Neuronal stem cell (in vitro differentiated cells): ENCODE results near the gene GOPC.

Experiments used
- DNase-seq: peaks from one replicate; pipeline ENCODE4 v3.0.0-alpha.2; 2013; ENCODE audit warnings: low spot score
- H2AFZ ChIP-seq: one replicate; pipeline ENCODE4 v1.6.1; 2013; ENCODE audit warnings: mild to moderate bottlenecking, low read length, inconsistent platforms
- H2AK5ac ChIP-seq: 2 replicates; pipeline ENCODE4 v1.6.1; 2013; ENCODE audit warnings: low read depth, mild to moderate bottlenecking, inconsistent platforms, low read length, moderate library complexity, mixed read lengths
- H2BK120ac ChIP-seq: 2 replicates; pipeline ENCODE4 v1.6.1; 2013; ENCODE audit warnings: low read depth, mild to moderate bottlenecking, inconsistent platforms, low read length, moderate library complexity, mixed read lengths
- H2BK12ac ChIP-seq: one replicate; pipeline ENCODE4 v1.6.1; 2013; ENCODE audit warnings: low read length, inconsistent platforms
- H2BK15ac ChIP-seq: 2 replicates; pipeline ENCODE4 v1.6.1; 2013; ENCODE audit warnings: mild to moderate bottlenecking, low read length, inconsistent platforms, mixed read lengths
- H2BK5ac ChIP-seq: one replicate; pipeline ENCODE4 v1.6.1; 2013; ENCODE audit warnings: inconsistent platforms, mild to moderate bottlenecking, low read length, moderate library complexity
- H3K14ac ChIP-seq: one replicate; pipeline ENCODE4 v1.6.1; 2013; ENCODE audit warnings: low read length, inconsistent platforms
- H3K18ac ChIP-seq: 2 replicates; pipeline ENCODE4 v1.6.1; 2013; ENCODE audit warnings: low read length, inconsistent platforms
- H3K23ac ChIP-seq: 2 replicates; pipeline ENCODE4 v1.6.1; 2013; ENCODE audit warnings: low read depth, mild to moderate bottlenecking, mixed read lengths, low read length, inconsistent platforms; ENCODE audit not compliant: poor library complexity
- H3K27ac ChIP-seq: replicated peaks from 3 replicates; pipeline ENCODE4 v1.5.1; 2013; ENCODE audit warnings: low read length, inconsistent platforms
- H3K27me3 ChIP-seq, 3 experiments: 2 replicates each; pipeline ENCODE4 v1.6.1; 2013; ENCODE audit warnings: low read length in 3 of 3, mild to moderate bottlenecking in 2 of 3, inconsistent platforms in 1 of 3, low read depth in 1 of 3, mixed read lengths in 1 of 3, moderate library complexity in 1 of 3; ENCODE audit not compliant: control insufficient read depth in 3 of 3, insufficient read depth in 3 of 3
- H3K36me3 ChIP-seq, 2 donors: replicated peaks in 1 of 2; 2 replicates each; pipeline ENCODE4 v1.6.1; 2013; ENCODE audit warnings: low read length in 2 of 2; ENCODE audit not compliant: control insufficient read depth in 2 of 2, insufficient read depth in 2 of 2
- H3K4ac ChIP-seq: 2 replicates; pipeline ENCODE4 v1.6.1; 2013; ENCODE audit warnings: inconsistent platforms, mild to moderate bottlenecking, low read length, moderate library complexity
- H3K4me1 ChIP-seq, 2 donors: 1 replicate in 1 of 2; 2 replicates in 1 of 2; pipeline ENCODE4 v1.6.1; 2013; ENCODE audit warnings: low read length in 2 of 2, low read depth in 1 of 2; ENCODE audit not compliant: control insufficient read depth in 2 of 2, insufficient read depth in 1 of 2
- H3K4me2 ChIP-seq: one replicate; pipeline ENCODE4 v1.6.1; 2013; ENCODE audit warnings: mild to moderate bottlenecking, low read length, inconsistent platforms; ENCODE audit not compliant: insufficient read depth, poor library complexity, severe bottlenecking
- H3K4me3 ChIP-seq, 2 donors: 2 replicates each; pipeline ENCODE4 v1.5.1; 2013; ENCODE audit warnings: low read length in 2 of 2, mild to moderate bottlenecking in 2 of 2, inconsistent platforms in 1 of 2, moderate library complexity in 1 of 2
- H3K79me1 ChIP-seq: one replicate; pipeline ENCODE4 v1.6.1; 2013; ENCODE audit warnings: low read depth, mild to moderate bottlenecking, inconsistent platforms, low read length, moderate library complexity
- H3K9ac ChIP-seq: one replicate; pipeline ENCODE4 v1.6.1; 2013; ENCODE audit warnings: mild to moderate bottlenecking, low read depth, low read length, inconsistent platforms; ENCODE audit not compliant: poor library complexity
- H3K9me3 ChIP-seq, 2 donors: replicated peaks in 1 of 2; 2 replicates each; pipeline versions ENCODE3 to v1.6.1; 2013; ENCODE audit warnings: low read length in 2 of 2, mild to moderate bottlenecking in 2 of 2, inconsistent platforms in 1 of 2, low read depth in 1 of 2, mixed read lengths in 1 of 2, moderate library complexity in 1 of 2; ENCODE audit not compliant: control insufficient read depth in 2 of 2, insufficient read depth in 1 of 2
- H4K8ac ChIP-seq: one replicate; pipeline ENCODE4 v1.6.1; 2013; ENCODE audit warnings: low read depth, mild to moderate bottlenecking, inconsistent platforms, low read length, moderate library complexity
- H4K91ac ChIP-seq: one replicate; pipeline ENCODE4 v1.6.1; 2013; ENCODE audit warnings: low read length, low read depth, mild to moderate bottlenecking, inconsistent platforms; ENCODE audit not compliant: poor library complexity
- WGBS, 2 donors: extraction: QIAGEN DNeasy Blood & Tissue Kit; methylation state at CpG; one replicate each; pipeline ENCODE4 v1.1.7; 2013; ENCODE audit warnings: missing lambda C conversion rate in 2 of 2, mixed read lengths in 1 of 2; ENCODE audit not compliant: insufficient read length in 2 of 2, insufficient replicate concordance in 1 of 2; ENCODE audit errors: extremely low coverage in 2 of 2; 5-methylcytosine and 5-hydroxymethylcytosine counted together

GOPC gene

GRCh38 chr6:117595099-117595923 lies 7.0 kb downstream of the GOPC start:
- H3K14ac ChIP-seq = no peak overlapping the region
- no peak overlapping the region for H3K18ac ChIP-seq
- H3K4me2 ChIP-seq = no peak overlapping the region
- H3K27me3 ChIP-seq = no peaks in the 10 kb centered on the region
- H4K8ac ChIP-seq = no peak overlapping the region
- no peak overlapping the region for H2BK15ac ChIP-seq
- H2BK5ac ChIP-seq = no peak overlapping the region
- H2BK120ac ChIP-seq = no peak overlapping the region
- H2BK12ac ChIP-seq = no peak overlapping the region
- H2AFZ ChIP-seq = no peak overlapping the region
- H2AK5ac ChIP-seq = no peak overlapping the region
- no peak overlapping the region for H3K9ac ChIP-seq
- no peak overlapping the region for H4K91ac ChIP-seq
- no peak overlapping the region for H3K23ac ChIP-seq
- no peak overlapping the region for H3K4ac ChIP-seq
- no peak overlapping the region for H3K4me3 ChIP-seq
- WGBS, 2 donors = no CpG with 5 or more reads among the region's 2 CpGs
- peaks cover 7 to 23% of the 10 kb centered on the region in 2 donors for H3K36me3 ChIP-seq
- no peaks in the 10 kb centered on the region for H3K4me1 ChIP-seq
- peaks cover 3% of the 10 kb centered on the region for H3K79me1 ChIP-seq
- no peak overlapping the region for H3K27ac ChIP-seq
- DNase-seq = no peak
- H3K9me3 ChIP-seq = peaks cover 0 to 11% of the 10 kb centered on the region in 2 donors

DNA sequence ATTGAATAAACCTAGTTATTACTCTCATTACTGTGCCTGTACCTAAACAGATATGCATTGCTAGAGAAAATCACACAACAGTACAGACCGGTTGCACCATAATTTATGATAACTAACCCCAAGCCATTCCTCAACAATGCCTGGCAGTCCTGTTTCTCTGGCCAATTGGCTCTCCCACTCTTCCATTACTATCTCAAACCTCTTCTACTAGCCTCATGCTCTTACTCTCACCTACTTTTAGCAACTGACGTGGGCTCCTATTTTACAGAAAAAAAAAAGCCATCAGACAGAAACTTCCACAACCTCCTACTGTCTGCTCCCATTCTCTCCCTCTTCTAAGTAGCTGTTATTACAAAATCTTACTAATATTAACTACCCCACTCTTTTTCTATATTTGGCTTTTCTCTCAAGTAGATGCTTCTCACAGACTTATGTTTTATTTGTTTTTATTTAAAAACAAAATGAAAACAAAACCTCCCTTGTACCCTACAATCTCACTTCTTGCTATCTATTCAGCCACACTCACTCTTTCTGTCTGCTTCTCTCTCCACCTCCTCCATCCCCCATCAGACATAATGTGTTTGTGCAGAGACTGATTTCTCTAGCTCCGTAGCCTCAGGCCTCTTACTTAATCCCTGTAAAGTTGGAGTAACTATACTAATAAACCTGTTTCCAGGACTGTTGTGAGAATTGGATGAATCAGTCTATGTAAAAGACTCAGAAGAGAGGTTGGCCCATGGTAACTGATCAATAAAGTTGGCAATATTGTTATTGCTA lies 9.1 kb downstream of the GOPC start:
- peaks cover 0 to 7% of the 10 kb centered on the region in 2 donors for H3K9me3 ChIP-seq
- no peak overlapping the region for H3K23ac ChIP-seq
- DNase-seq = no peak
- no peak overlapping the region for H3K9ac ChIP-seq
- no peak overlapping the region for H3K4me3 ChIP-seq
- H3K27ac ChIP-seq = no peak overlapping the region
- H4K8ac ChIP-seq = no peak overlapping the region
- H2BK5ac ChIP-seq = no peak overlapping the region
- H2AK5ac ChIP-seq = no peak overlapping the region
- no peak overlapping the region for H2BK15ac ChIP-seq
- no peaks in the 10 kb centered on the region for H3K79me1 ChIP-seq
- peaks cover 4 to 28% of the 10 kb centered on the region in 2 donors for H3K36me3 ChIP-seq
- H2BK12ac ChIP-seq = no peak overlapping the region
- no peaks in the 10 kb centered on the region for H3K4me1 ChIP-seq
- no peak overlapping the region for H3K4me2 ChIP-seq
- no peaks in the 10 kb centered on the region for H3K27me3 ChIP-seq
- no peak overlapping the region for H3K18ac ChIP-seq
- no peak overlapping the region for H4K91ac ChIP-seq
- no peak overlapping the region for H2BK120ac ChIP-seq
- WGBS, 2 donors = no CpG with 5 or more reads among the region's 3 CpGs
- no peak overlapping the region for H3K14ac ChIP-seq
- no peak overlapping the region for H3K4ac ChIP-seq
- H2AFZ ChIP-seq = no peak overlapping the region

GRCh38 chr6:117591405-117591804 lies 10.9 kb downstream of the GOPC start:
- Histone ChIP-seq H4K8ac (no peak overlapping the region), H3K4me2 (no peak overlapping the region), H2BK5ac (no peak overlapping the region), H3K4me3 (no peak overlapping the region), H3K4me1 (no peaks in the 10 kb centered on the region), H3K27ac (no peak overlapping the region), H2BK120ac (no peak overlapping the region), H3K9me3 (no peaks in the 10 kb centered on the region), H2AK5ac (no peak overlapping the region), H3K23ac (no peak overlapping the region), H2BK12ac (no peak overlapping the region), H2AFZ (no peak overlapping the region), H3K27me3 (no peaks in the 10 kb centered on the region), H3K79me1 (no peaks in the 10 kb centered on the region), H3K4ac (no peak overlapping the region), H3K9ac (no peak overlapping the region), H3K36me3 (peaks cover 4 to 17% of the 10 kb centered on the region in 2 donors), H2BK15ac (no peak overlapping the region), H3K14ac (no peak overlapping the region), H3K18ac (no peak overlapping the region), H4K91ac (no peak overlapping the region)
- no CpG with 5 or more reads among the region's 3 CpGs for WGBS, 2 donors
- DNase-seq = no peak

DNA sequence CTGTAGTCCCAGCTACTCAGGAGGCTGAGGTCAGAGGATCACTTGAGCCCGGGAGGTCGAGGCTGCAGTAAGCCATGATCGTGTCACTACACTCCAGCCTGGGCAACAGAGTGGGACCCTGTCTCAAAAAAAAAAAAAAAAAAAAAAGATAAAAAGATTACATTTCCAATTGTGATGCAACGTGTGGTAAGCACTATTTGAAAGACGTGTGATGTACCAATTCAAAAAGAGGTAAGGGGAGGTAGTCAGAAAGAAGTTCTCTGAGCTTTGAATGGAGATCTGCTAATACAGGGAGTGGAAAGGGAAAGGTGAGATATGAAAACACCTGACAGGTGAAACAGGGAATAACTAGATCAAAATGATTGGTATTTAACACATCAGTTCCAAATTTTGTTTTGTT lies 11.9 kb downstream of the GOPC start:
- Histone ChIP-seq H3K14ac (no peak overlapping the region), H3K9ac (no peak overlapping the region), H3K27me3 (no peaks in the 10 kb centered on the region), H3K4me1 (no peaks in the 10 kb centered on the region), H4K8ac (no peak overlapping the region), H3K4ac (no peak overlapping the region), H3K23ac (no peak overlapping the region), H2AFZ (no peak overlapping the region), H2AK5ac (no peak overlapping the region), H3K9me3 (no peaks in the 10 kb centered on the region), H2BK12ac (no peak overlapping the region), H2BK5ac (no peak overlapping the region), H2BK120ac (no peak overlapping the region), H3K79me1 (no peaks in the 10 kb centered on the region), H3K4me3 (no peak overlapping the region), H3K4me2 (no peak overlapping the region), H3K18ac (no peak overlapping the region), H3K27ac (no peak overlapping the region), H4K91ac (no peak overlapping the region), H2BK15ac (no peak overlapping the region), H3K36me3 (peaks cover 4 to 17% of the 10 kb centered on the region in 2 donors)
- WGBS, 2 donors = no CpG with 5 or more reads among the region's 5 CpGs
- DNase-seq = no peak
